H9 (cell line): ENCODE results near the gene TEX2. TPM values are rescaled to one million over a fixed set of nuclear protein-coding genes. Genes with fewer than 3 reads are reported as not detected.

Experiments used
- DNase-seq: peaks from one replicate; pipeline ENCODE4 v3.0.0-alpha.2; 2017
- H2AFZ ChIP-seq: one replicate; pipeline ENCODE4 v1.6.1; 2013; ENCODE audit warnings: mild to moderate bottlenecking, low read length, control low read depth, moderate library complexity
- H2AK5ac ChIP-seq: 2 replicates; pipeline ENCODE4 v1.6.1; 2013; ENCODE audit warnings: low read length, control low read depth, mixed read lengths; ENCODE audit not compliant: insufficient read length
- H2BK120ac ChIP-seq: one replicate; pipeline ENCODE4 v1.6.1; 2013; ENCODE audit warnings: low read depth, mild to moderate bottlenecking, low read length, control low read depth, inconsistent platforms; ENCODE audit not compliant: poor library complexity, severe bottlenecking
- H2BK12ac ChIP-seq: 2 replicates; pipeline ENCODE4 v1.6.1; 2013; ENCODE audit warnings: low read length, control low read depth, mixed read lengths, low read depth; ENCODE audit not compliant: insufficient read length
- H2BK15ac ChIP-seq: 2 replicates; pipeline ENCODE4 v1.6.1; 2013; ENCODE audit warnings: low read depth, low read length, control low read depth
- H2BK20ac ChIP-seq: one replicate; pipeline ENCODE4 v1.6.1; 2013; ENCODE audit warnings: low read depth, mild to moderate bottlenecking, low read length, control low read depth, inconsistent platforms; ENCODE audit not compliant: poor library complexity, severe bottlenecking
- H2BK5ac ChIP-seq: 2 replicates; pipeline ENCODE4 v1.6.1; 2013; ENCODE audit warnings: low read length, control low read depth, mixed read lengths; ENCODE audit not compliant: insufficient read length
- H3K14ac ChIP-seq: 2 replicates; pipeline ENCODE4 v1.6.1; 2013; ENCODE audit warnings: low read length, control low read depth; ENCODE audit not compliant: insufficient read depth
- H3K18ac ChIP-seq: 2 replicates; pipeline ENCODE4 v1.6.1; 2013; ENCODE audit warnings: low read depth, mild to moderate bottlenecking, mixed read lengths, low read length, control low read depth; ENCODE audit not compliant: insufficient read length
- H3K23ac ChIP-seq: 2 replicates; pipeline ENCODE4 v1.6.1; 2013; ENCODE audit warnings: low read length, control low read depth, mixed read lengths, low read depth; ENCODE audit not compliant: insufficient read length
- H3K23me2 ChIP-seq: 2 replicates; pipeline ENCODE4 v1.6.1; 2013; ENCODE audit warnings: low read depth, mild to moderate bottlenecking, mixed read lengths, low read length, control low read depth; ENCODE audit not compliant: insufficient read length, poor library complexity, severe bottlenecking
- H3K27ac ChIP-seq: 2 replicates; pipeline ENCODE4 v1.5.1; 2013; ENCODE audit warnings: low read length, control low read depth, mixed read lengths, low read depth; ENCODE audit not compliant: insufficient read length
- H3K27me3 ChIP-seq: 2 replicates; pipeline ENCODE4 v1.6.1; 2013; ENCODE audit warnings: low read length, control low read depth, inconsistent platforms; ENCODE audit not compliant: insufficient read depth
- H3K4ac ChIP-seq: 2 replicates; pipeline ENCODE4 v1.6.1; 2013; ENCODE audit warnings: low read depth, mild to moderate bottlenecking, control low read depth, inconsistent platforms, low read length, moderate library complexity
- H3K4me1 ChIP-seq: 2 replicates; pipeline ENCODE4 v1.6.1; 2013; ENCODE audit warnings: low read length, control low read depth, inconsistent platforms; ENCODE audit not compliant: insufficient read depth
- H3K4me2 ChIP-seq: 2 replicates; pipeline ENCODE4 v1.6.1; 2013; ENCODE audit warnings: low read length, control low read depth, mixed read lengths; ENCODE audit not compliant: insufficient read length, insufficient read depth
- H3K56ac ChIP-seq: 2 replicates; pipeline ENCODE4 v1.6.1; 2013; ENCODE audit warnings: low read depth, mild to moderate bottlenecking, mixed read lengths, low read length, control low read depth; ENCODE audit not compliant: insufficient read length
- H3K79me1 ChIP-seq: 2 replicates; pipeline ENCODE4 v1.6.1; 2013; ENCODE audit warnings: low read depth, mild to moderate bottlenecking, moderate library complexity, low read length, control low read depth, inconsistent platforms; ENCODE audit not compliant: insufficient read depth, poor library complexity, severe bottlenecking
- H3K79me2 ChIP-seq: 2 replicates; pipeline ENCODE4 v1.6.1; 2013; ENCODE audit warnings: low read length, control low read depth, inconsistent platforms; ENCODE audit not compliant: insufficient read depth
- H3K9ac ChIP-seq: 2 replicates; pipeline ENCODE4 v1.6.1; 2013; ENCODE audit warnings: low read length, control low read depth, mixed read lengths; ENCODE audit not compliant: insufficient read length; ENCODE audit errors: extremely low read depth
- H3K9me3 ChIP-seq: one replicate; pipeline ENCODE4 v1.6.1; 2013; ENCODE audit warnings: low read depth, low read length, inconsistent platforms; ENCODE audit not compliant: control insufficient read depth
- H3T11ph ChIP-seq: one replicate; pipeline ENCODE4 v1.6.1; 2013; ENCODE audit warnings: mild to moderate bottlenecking, low read length, control low read depth, inconsistent platforms
- H4K20me1 ChIP-seq: one replicate; pipeline ENCODE4 v1.6.1; 2013; ENCODE audit not compliant: control insufficient read depth, insufficient read length, insufficient read depth
- H4K5ac ChIP-seq: 2 replicates; pipeline ENCODE4 v1.6.1; 2013; ENCODE audit warnings: low read depth, mild to moderate bottlenecking, mixed read lengths, low read length, control low read depth; ENCODE audit not compliant: insufficient read length
- H4K8ac ChIP-seq: replicated peaks from 2 replicates; pipeline ENCODE4 v1.6.1; 2013; ENCODE audit warnings: low read length, control low read depth, mixed read lengths, low read depth; ENCODE audit not compliant: insufficient read length
- H4K91ac ChIP-seq: 2 replicates; pipeline ENCODE4 v1.6.1; 2013; ENCODE audit warnings: low read depth, mild to moderate bottlenecking, moderate library complexity, mixed read lengths, low read length, control low read depth; ENCODE audit not compliant: insufficient read length
- H3K27ac Mint-ChIP-seq, 3 experiments: 2 replicates in 2 of 3; 3 replicates in 1 of 3; pipeline ENCODE4 v1.8.0; 2020 to 2021; ENCODE audit warnings: mixed read lengths in 3 of 3, mild to moderate bottlenecking in 1 of 3, moderate library complexity in 1 of 3
- H3K27me3 Mint-ChIP-seq: 2 replicates; pipeline ENCODE4 v1.8.0; 2021; ENCODE audit warnings: low read depth, mild to moderate bottlenecking, moderate library complexity, mixed read lengths
- H3K36me3 Mint-ChIP-seq, 3 experiments: 2 replicates in 2 of 3; 3 replicates in 1 of 3; pipeline ENCODE4 v1.8.0; 2020 to 2021; ENCODE audit warnings: low read depth in 3 of 3, mixed read lengths in 3 of 3; ENCODE audit not compliant: insufficient read depth in 1 of 3
- H3K4me1 Mint-ChIP-seq, 2 experiments: 2 replicates each; pipeline ENCODE4 v1.8.0; 2020; ENCODE audit warnings: mixed read lengths in 2 of 2
- H3K4me3 Mint-ChIP-seq, 2 experiments: 2 replicates in 1 of 2; 3 replicates in 1 of 2; pipeline ENCODE4 v1.8.0; 2020 to 2021; ENCODE audit warnings: mild to moderate bottlenecking in 2 of 2, mixed read lengths in 2 of 2, moderate library complexity in 1 of 2
- H3K9me3 Mint-ChIP-seq, 2 experiments: 2 replicates in 1 of 2; 3 replicates in 1 of 2; pipeline ENCODE4 v1.8.0; 2020; ENCODE audit warnings: mild to moderate bottlenecking in 2 of 2, mixed read lengths in 2 of 2, moderate library complexity in 1 of 2
- CTCF ChIP-seq: fragments of 200-600 bp; sonication (generic); conservative IDR thresholded peaks from 3 replicates; pipeline ENCODE4 v1.8.0; 2021; ENCODE audit warnings: antibody characterized with exemption, mild to moderate bottlenecking
- WGBS: extraction: QIAGEN DNeasy Blood & Tissue Kit; methylation state at CpG from one replicate; pipeline ENCODE4 v1.1.7; 2013; ENCODE audit warnings: missing lambda C conversion rate, low lambda C conversion rate, mixed read lengths; ENCODE audit not compliant: insufficient read length; ENCODE audit errors: extremely low coverage; 5-methylcytosine and 5-hydroxymethylcytosine counted together
- total RNA-seq: library from RNA; stranded (reverse); gene quantifications from 2 replicates; pipeline ENCODE4 v1.2.1, GENCODE V29; 2021

The TEX2 gene
- total RNA-seq, 1 experiment from 2014 or later, result 12.2 TPM

GRCh38 chr17:64149196-64149595 is 113.9 kb downstream of the TEX2 start:
- Histone ChIP-seq H4K8ac (no peak overlapping the region), H4K20me1 (no peaks in the 10 kb centered on the region), H3K9me3 (no peaks in the 10 kb centered on the region), H3K4me2 (no peak overlapping the region), H3K18ac (no peak overlapping the region), H3K23me2 (peaks cover 7% of the 10 kb centered on the region), H2BK120ac (no peak overlapping the region), H3K23ac (no peak overlapping the region), H3K4me1 (no peaks in the 10 kb centered on the region; the same call in 1 of the 2 replicates), H3K79me1 (no peaks in the 10 kb centered on the region), H3K9ac (no peak overlapping the region), H2BK12ac (no peak overlapping the region), H3K27ac (no peak overlapping the region), H3K14ac (no peak overlapping the region), H2BK5ac (no peak overlapping the region), H3K27me3 (no peaks in the 10 kb centered on the region), H2BK15ac (no peak overlapping the region), H3K4ac (no peak overlapping the region), H4K5ac (no peak overlapping the region), H2AK5ac (no peak overlapping the region), H3T11ph (no peak overlapping the region), H3K79me2 (no peaks in the 10 kb centered on the region), H3K56ac (no peak overlapping the region), H4K91ac (no peak overlapping the region), H2BK20ac (no peak overlapping the region), H2AFZ (no peak overlapping the region)
- Mint-ChIP-seq H3K27me3 (no peaks in the 10 kb centered on the region), H3K9me3 (no peaks in the 10 kb centered on the region), H3K4me3 (no peak overlapping the region), H3K4me1 (peaks cover 16 to 25% of the 10 kb centered on the region in 2 experiments), H3K27ac (no peak overlapping the region), H3K36me3 (peaks cover 0 to 22% (median 18%) of the 10 kb centered on the region in 3 experiments; a peak in 6 of 7 replicates)
- WGBS, result no CpG with 5 or more reads among the region's 6 CpGs
- no peak for DNase-seq
- no peak for TF ChIP-seq CTCF
